Panc1 (cell line): ENCODE results near the gene ATP6V0D1. TPM values are rescaled to one million over a fixed set of nuclear protein-coding genes. Genes with fewer than 3 reads are reported as not detected.

Experiments used
- ATAC-seq: fragments of 200-7000 bp; cut with Tn5 transposase; 2 replicates; pipeline ENCODE4 v1.9.1; 2020; ENCODE audit warnings: mild to moderate bottlenecking, moderate library complexity
- BruUV-seq: library from RNA; stranded (reverse); fragments of 400-500 nt; replicated peaks from 2 replicates; lab custom pipeline; 2021; lab: Mats Ljungman, UMichigan
- CTCF ChIA-PET: fragments of 300-600 bp; sonication (Branson Sonifier 250); formaldehyde crosslinking; loops from one replicate; lab custom pipeline; 2022; ENCODE audit warnings: antibody characterized with exemption; lab: Charles Lee
- POLR2A ChIA-PET: fragments of 300-600 bp; sonication (Branson Sonifier 250); formaldehyde crosslinking; loops from one replicate; lab custom pipeline; 2022; ENCODE audit warnings: antibody characterized with exemption; lab: Charles Lee
- DNase-seq: peaks from one replicate; pipeline ENCODE4 v3.0.0-alpha.2; 2010; ENCODE audit warnings: low read depth, low spot score
- H3K27ac ChIP-seq: 2 replicates; pipeline ENCODE4 v1.5.1; 2011; ENCODE audit warnings: mild to moderate bottlenecking, low read length, inconsistent platforms
- H3K27me3 ChIP-seq: fragments of 200-500 bp; sonication (Bioruptor generic); 2 replicates; pipeline ENCODE4 v1.6.0; 2014; ENCODE audit warnings: low read length, inconsistent platforms; ENCODE audit not compliant: control insufficient read depth, insufficient read depth
- H3K36me3 ChIP-seq: fragments of 200-500 bp; sonication (Bioruptor generic); 2 replicates; pipeline ENCODE4 v1.5.1; 2014; ENCODE audit warnings: inconsistent platforms, mild to moderate bottlenecking, low read length, moderate library complexity; ENCODE audit not compliant: control insufficient read depth, insufficient read depth
- H3K4me1 ChIP-seq: 2 replicates; pipeline ENCODE4 v1.5.1; 2011; ENCODE audit warnings: inconsistent platforms, mild to moderate bottlenecking, low read length, moderate library complexity; ENCODE audit not compliant: control insufficient read depth, insufficient read depth
- H3K4me3 ChIP-seq, 2 experiments: 2 replicates each; pipeline ENCODE4 v1.5.1; 2011 to 2012; ENCODE audit warnings: low read depth in 2 of 2, low read length in 2 of 2, mild to moderate bottlenecking in 2 of 2, inconsistent platforms in 1 of 2, moderate library complexity in 1 of 2
- H3K9me3 ChIP-seq: fragments of 200-500 bp; sonication (Bioruptor generic); 2 replicates; pipeline ENCODE4 v1.5.1; 2014; ENCODE audit warnings: low read depth, mild to moderate bottlenecking, inconsistent platforms, low read length, moderate library complexity; ENCODE audit not compliant: control insufficient read depth, insufficient read depth
- POLR2AphosphoS5 ChIP-seq: IDR thresholded peaks from 2 replicates; pipeline ENCODE4 v1.6.1; 2012; ENCODE audit warnings: mild to moderate bottlenecking, low read depth, low read length, moderate library complexity
- REST ChIP-seq, 2 experiments: IDR thresholded peaks; 2 replicates each; pipeline ENCODE4 v1.6.1; 2011 to 2012; ENCODE audit warnings: low read depth in 2 of 2, control low read depth in 1 of 2, low read length in 1 of 2, mild to moderate bottlenecking in 1 of 2, moderate library complexity in 1 of 2; ENCODE audit not compliant: insufficient read depth in 1 of 2
- SIN3A ChIP-seq: IDR thresholded peaks from 2 replicates; pipeline ENCODE4 v1.6.1; 2012; ENCODE audit warnings: low read depth, mild to moderate bottlenecking, low read length, moderate library complexity, borderline replicate concordance; ENCODE audit not compliant: insufficient read depth
- TCF7L2 ChIP-seq: IDR thresholded peaks from 2 replicates; pipeline ENCODE4 v1.6.1; 2011; ENCODE audit warnings: mild to moderate bottlenecking, low read depth, low read length, inconsistent platforms
- in situ Hi-C: cut with HindIII; loops from 2 replicates; pipeline ENCODE4 v1.10.0; 2016; ENCODE audit warnings: low sequenced_read_pairs, low pct_unique_long_range_greater_than_20kb
- intact Hi-C: fragments of 100-400 bp; cut with micrococcal nuclease; formaldehyde crosslinking; loops from one replicate; pipeline ENCODE4 v1.10.0; 2022; ENCODE audit not compliant: unreplicated experiment
- total RNA-seq: library from RNA; stranded (reverse); gene quantifications from one replicate; pipeline ENCODE4 v1.2.1, GENCODE V29; 2021; ENCODE audit not compliant: unreplicated experiment
- TF ChIP-seq, protein P1 (sequence below): fragments of 450-650 bp; IDR thresholded peaks from 2 replicates; pipeline ENCODE4 v1.5.1; 2017; ENCODE audit warnings: mild to moderate bottlenecking

Gene ATP6V0D1
- total RNA-seq, 1 experiment from 2014 or later, result 70.8 TPM

DNA sequence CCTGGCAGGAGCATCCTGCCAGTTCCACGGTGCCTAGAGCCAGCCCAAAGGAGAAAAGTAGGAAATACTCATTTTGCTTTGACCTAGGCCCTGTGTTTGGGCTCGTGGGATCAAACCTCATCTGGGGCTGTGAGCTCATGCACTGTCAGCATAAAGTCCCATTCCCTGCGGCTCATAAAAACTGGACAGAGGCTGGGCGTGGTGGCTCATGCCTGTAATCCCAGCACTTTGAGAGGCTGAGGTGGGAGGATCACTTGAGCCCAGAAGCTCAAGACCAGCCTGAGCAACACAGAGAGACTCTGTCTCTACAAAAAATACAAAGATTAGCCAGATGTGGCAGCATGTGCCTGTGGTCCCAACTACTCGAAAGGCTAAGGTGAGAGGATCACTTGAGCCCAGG, 17.9 kb downstream of the ATP6V0D1 start:
- Histone ChIP-seq H3K9me3 (no peaks in the 10 kb centered on the region), H3K36me3 (no peaks in the 10 kb centered on the region), H3K4me3 (no peak overlapping the region), H3K27ac (no peak overlapping the region), H3K27me3 (no peaks in the 10 kb centered on the region), H3K4me1 (no peaks in the 10 kb centered on the region)
- ATAC-seq (no peak), DNase-seq (no peak)
- TF ChIP-seq REST (IDR thresholded peaks at IDR 0.05; ENCODE audit: insufficient read depth in 1 of 2, low read depth in 2 of 2, low read length in 1 of 2), result no peak
- no peak for TF ChIP-seq SIN3A
- no peak for TF ChIP-seq POLR2AphosphoS5
- TF ChIP-seq, protein P1, sequence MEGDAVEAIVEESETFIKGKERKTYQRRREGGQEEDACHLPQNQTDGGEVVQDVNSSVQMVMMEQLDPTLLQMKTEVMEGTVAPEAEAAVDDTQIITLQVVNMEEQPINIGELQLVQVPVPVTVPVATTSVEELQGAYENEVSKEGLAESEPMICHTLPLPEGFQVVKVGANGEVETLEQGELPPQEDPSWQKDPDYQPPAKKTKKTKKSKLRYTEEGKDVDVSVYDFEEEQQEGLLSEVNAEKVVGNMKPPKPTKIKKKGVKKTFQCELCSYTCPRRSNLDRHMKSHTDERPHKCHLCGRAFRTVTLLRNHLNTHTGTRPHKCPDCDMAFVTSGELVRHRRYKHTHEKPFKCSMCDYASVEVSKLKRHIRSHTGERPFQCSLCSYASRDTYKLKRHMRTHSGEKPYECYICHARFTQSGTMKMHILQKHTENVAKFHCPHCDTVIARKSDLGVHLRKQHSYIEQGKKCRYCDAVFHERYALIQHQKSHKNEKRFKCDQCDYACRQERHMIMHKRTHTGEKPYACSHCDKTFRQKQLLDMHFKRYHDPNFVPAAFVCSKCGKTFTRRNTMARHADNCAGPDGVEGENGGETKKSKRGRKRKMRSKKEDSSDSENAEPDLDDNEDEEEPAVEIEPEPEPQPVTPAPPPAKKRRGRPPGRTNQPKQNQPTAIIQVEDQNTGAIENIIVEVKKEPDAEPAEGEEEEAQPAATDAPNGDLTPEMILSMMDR, result no peak
- TF ChIP-seq TCF7L2, result no peak
- intact Hi-C loops (no loop called here), in situ Hi-C loops (no loop called here)
- ChIA-PET CTCF (interaction anchor here (0.7 kb wide), 1 partner anchor 53 kb away, joined by 4 read pairs; no protein-coding TSS in a partner anchor), POLR2A (no interaction called here)
- no TSS peak for BruUV-seq

DNA sequence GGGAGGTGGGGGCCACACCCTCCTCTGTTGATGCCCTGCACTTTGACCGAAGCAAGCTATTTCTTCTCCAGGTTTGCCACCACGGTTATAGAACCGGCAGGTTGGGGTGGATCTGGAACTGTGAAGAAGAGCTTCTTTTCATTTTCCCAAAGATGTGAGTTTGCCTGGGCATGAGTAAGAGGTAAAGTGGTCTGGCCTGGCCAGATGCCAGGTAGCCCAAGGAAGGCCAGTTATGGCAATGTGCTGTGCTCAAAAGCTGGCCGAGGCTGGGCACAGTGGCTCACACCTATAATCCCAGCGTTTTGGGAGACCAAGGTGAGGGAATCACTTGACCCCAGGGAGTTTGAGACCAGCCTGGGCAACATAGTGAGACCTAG, 18.7 kb downstream of the ATP6V0D1 start:
- no peaks in the 10 kb centered on the region for H3K9me3 ChIP-seq
- H3K36me3 ChIP-seq, result no peaks in the 10 kb centered on the region
- H3K4me1 ChIP-seq, result no peaks in the 10 kb centered on the region
- no peak for TF ChIP-seq SIN3A
- TF ChIP-seq TCF7L2, result no peak
- TF ChIP-seq, protein P1, result no peak
- TF ChIP-seq REST (IDR thresholded peaks at IDR 0.05; ENCODE audit: insufficient read depth in 1 of 2, low read depth in 2 of 2, low read length in 1 of 2), result no peak
- no peak for TF ChIP-seq POLR2AphosphoS5
- CTCF ChIA-PET, result no interaction called here
- ATAC-seq, result no peak
- BruUV-seq, result no TSS peak
- no peak overlapping the region for H3K27ac ChIP-seq
- in situ Hi-C loops (no loop called here), intact Hi-C loops (no loop called here)
- no peaks in the 10 kb centered on the region for H3K27me3 ChIP-seq
- POLR2A ChIA-PET, result no interaction called here
- H3K4me3 ChIP-seq, result no peak overlapping the region
- DNase-seq, result no peak
